Stomach (tissue), 4 donors: ENCODE data around the gene ARF4.

Experiments
- CTCF ChIP-seq, 7 experiments: fragments of 450-650 bp in 4 of 7; fragments of 200-600 bp in 3 of 7; sonication (generic) in 3 of 7; IDR thresholded peaks; one replicate each; pipeline ENCODE4 v1.5.1; 2016 to 2019; ENCODE audit warnings: antibody characterized with exemption in 7 of 7, control low read depth in 2 of 7, mild to moderate bottlenecking in 1 of 7
- EP300 ChIP-seq: sonication (generic); formaldehyde crosslinking; IDR thresholded peaks from one replicate; pipeline ENCODE4 v1.6.1; 2017; ENCODE audit warnings: antibody characterized with exemption
- POLR2A ChIP-seq, 4 donors: fragments of 450-650 bp; IDR thresholded peaks; one replicate each; pipeline ENCODE4 v1.6.1; 2016; ENCODE audit warnings: antibody characterized with exemption in 4 of 4, control low read depth in 2 of 4, mild to moderate bottlenecking in 1 of 4, moderate library complexity in 1 of 4
- POLR2AphosphoS5 ChIP-seq, 3 donors: sonication (generic); formaldehyde crosslinking; IDR thresholded peaks; one replicate each; pipeline ENCODE4 v1.6.1; 2016; ENCODE audit warnings: antibody characterized with exemption in 3 of 3

- TF ChIP-seq POLR2AphosphoS5 (IDR thresholded peaks at IDR 0.05), result no peak
- TF ChIP-seq CTCF (IDR thresholded peaks at IDR 0.05), result no peak
- no peak for TF ChIP-seq POLR2A (IDR thresholded peaks at IDR 0.05)
- no peak for TF ChIP-seq EP300
Measured at GRCh38 chr3:57644740-57645139, 47.6 kb upstream of the ARF4 start.
